GM12891 (cell line): ENCODE results near the gene ADGRV1.

ENCODE experiments used
- POLR2A ChIP-seq: IDR thresholded peaks from 2 replicates; pipeline ENCODE4 v1.6.1; 2011; ENCODE audit warnings: low read depth, low read length, control low read depth
- POLR2AphosphoS5 ChIP-seq: IDR thresholded peaks from 2 replicates; pipeline ENCODE4 v1.6.1; 2011; ENCODE audit warnings: low read depth, low read length, control low read depth

- TF ChIP-seq POLR2A: no peak
- no peak for TF ChIP-seq POLR2AphosphoS5
Measured at GRCh38 chr5:91158011-91158410, 599.4 kb downstream of the ADGRV1 start.
